ENCODE data around the gene NOS3. TPM values are rescaled to one million over a fixed set of nuclear protein-coding genes. Genes with fewer than 3 reads are reported as not detected.

Gene NOS3
- total RNA-seq, 1 experiment from 2014 or later, result 0.71 TPM

DNA sequence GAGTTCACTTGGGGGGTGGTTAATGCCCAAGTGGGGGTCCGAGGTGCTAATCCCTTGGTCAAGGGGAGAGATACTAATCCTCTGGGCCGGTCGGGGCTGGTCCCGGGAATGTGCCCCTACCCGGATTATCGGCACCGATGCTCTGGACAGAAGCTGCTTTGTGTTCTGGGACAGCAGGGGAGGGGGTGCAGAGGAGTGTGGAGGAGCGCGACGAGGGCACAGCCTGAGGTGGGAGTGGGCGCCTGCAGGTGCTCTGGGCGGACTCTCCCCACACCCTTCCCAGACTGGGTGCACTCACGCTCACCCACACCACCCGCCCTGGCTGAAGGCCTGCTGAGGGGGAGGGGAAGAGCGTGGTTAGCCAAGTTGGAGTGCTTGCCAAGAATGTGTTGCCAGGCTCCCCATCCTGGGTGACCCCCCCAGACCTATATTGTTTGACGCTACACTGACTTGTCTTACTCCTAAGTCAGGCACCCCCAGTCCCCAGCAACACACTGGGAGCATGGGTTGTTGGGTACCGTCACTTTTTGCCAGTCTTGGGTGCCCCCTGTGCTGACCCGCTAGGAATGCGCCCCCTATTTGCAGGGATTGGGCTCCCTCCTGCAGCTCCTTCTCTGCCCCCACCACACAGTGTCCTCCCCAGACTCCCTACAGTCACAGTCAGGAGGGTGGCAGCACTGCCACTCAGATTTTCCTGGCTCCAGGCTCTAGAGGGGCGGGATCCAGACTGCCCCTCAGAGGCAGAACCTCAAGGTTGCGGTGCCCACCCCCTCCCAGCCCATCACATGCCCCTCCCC, 69.8 kb downstream of the NOS3 start:
- no TSS peak for BruUV-seq (replicated peaks)
- H3K4me3 Mint-ChIP-seq (ENCODE audit: low read depth, unreplicated experiment), result peak overlapping the region; percentile 94
- CTCF ChIA-PET, result interaction anchor here (0.6 to 1.2 kb wide), 5 partner anchors 16 to 790 kb away, joined by 3 to 4 read pairs (median 3); partner anchors contain the start of gene AGAP3
- TF ChIP-seq, protein P1, sequence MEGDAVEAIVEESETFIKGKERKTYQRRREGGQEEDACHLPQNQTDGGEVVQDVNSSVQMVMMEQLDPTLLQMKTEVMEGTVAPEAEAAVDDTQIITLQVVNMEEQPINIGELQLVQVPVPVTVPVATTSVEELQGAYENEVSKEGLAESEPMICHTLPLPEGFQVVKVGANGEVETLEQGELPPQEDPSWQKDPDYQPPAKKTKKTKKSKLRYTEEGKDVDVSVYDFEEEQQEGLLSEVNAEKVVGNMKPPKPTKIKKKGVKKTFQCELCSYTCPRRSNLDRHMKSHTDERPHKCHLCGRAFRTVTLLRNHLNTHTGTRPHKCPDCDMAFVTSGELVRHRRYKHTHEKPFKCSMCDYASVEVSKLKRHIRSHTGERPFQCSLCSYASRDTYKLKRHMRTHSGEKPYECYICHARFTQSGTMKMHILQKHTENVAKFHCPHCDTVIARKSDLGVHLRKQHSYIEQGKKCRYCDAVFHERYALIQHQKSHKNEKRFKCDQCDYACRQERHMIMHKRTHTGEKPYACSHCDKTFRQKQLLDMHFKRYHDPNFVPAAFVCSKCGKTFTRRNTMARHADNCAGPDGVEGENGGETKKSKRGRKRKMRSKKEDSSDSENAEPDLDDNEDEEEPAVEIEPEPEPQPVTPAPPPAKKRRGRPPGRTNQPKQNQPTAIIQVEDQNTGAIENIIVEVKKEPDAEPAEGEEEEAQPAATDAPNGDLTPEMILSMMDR (IDR thresholded peaks at IDR 0.05; ENCODE audit: unreplicated experiment), result no peak
- DNase-seq, result peak; percentile 49
- no peaks in the 10 kb centered on the region for H3K9me3 Mint-ChIP-seq (ENCODE audit: low read depth, unreplicated experiment)
- no peak overlapping the region for H3K27ac Mint-ChIP-seq (ENCODE audit: unreplicated experiment)
- H3K36me3 Mint-ChIP-seq (ENCODE audit: insufficient read depth, unreplicated experiment), result peaks cover 81% of the 10 kb centered on the region
- no peaks in the 10 kb centered on the region for H3K27me3 Mint-ChIP-seq (ENCODE audit: unreplicated experiment)
- H3K4me1 Mint-ChIP-seq (ENCODE audit: low read depth, unreplicated experiment), result peaks cover 33% of the 10 kb centered on the region
- intact Hi-C loops (cut with micrococcal nuclease; ENCODE audit: unreplicated experiment), result no loop called here

DNA sequence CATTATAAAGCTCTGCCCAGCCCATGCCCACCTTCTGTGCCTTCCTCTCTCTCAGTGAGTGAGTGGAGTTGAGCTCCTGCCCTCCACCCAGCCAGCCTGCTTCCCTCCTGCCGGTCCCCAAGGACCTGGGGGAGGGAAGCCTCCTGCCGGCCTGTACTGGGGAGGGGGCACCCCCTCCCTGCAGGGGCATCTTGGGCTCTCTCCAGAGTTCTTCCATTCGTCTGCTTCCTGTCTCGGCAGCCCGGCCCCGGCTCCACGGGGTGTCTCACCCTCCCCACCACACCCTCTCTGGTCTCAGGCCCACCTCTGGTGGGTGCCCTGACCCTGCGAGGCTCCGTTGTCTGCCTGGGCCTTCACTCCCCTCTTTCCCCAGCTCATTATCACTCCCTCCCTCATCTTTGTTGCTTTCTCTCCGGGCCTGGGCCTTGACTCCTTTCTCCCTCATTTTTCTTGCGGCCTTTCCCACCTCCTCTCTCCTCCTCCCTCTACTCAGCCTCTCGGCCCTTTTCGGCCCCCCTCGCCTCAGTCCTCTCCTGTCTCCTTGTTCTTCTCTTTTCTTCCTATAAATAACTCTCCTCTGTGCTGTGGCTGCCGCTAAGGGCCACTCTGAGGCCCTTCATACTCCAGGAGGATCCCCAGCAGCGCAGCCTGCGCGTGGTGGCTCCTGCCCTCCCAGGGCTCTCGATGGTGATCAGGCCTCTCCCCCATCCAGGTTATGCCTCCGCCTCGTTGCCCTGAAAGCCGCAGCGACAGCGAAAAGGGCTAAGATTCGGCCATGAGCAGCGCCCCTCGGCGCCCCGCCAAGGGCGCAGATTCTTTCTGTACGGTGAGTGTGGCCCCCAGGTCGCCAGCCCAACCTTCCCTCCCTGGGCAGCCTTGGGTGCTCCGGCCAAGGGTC, 70.6 kb downstream of the NOS3 start:
- Mint-ChIP-seq H3K9me3 (ENCODE audit: low read depth, unreplicated experiment) (no peaks in the 10 kb centered on the region), H3K27ac (ENCODE audit: unreplicated experiment) (no peak overlapping the region), H3K36me3 (ENCODE audit: insufficient read depth, unreplicated experiment) (peaks cover 82% of the 10 kb centered on the region), H3K4me1 (ENCODE audit: low read depth, unreplicated experiment) (peaks cover 33% of the 10 kb centered on the region), H3K27me3 (ENCODE audit: unreplicated experiment) (no peaks in the 10 kb centered on the region), H3K4me3 (ENCODE audit: low read depth, unreplicated experiment) (peak overlapping the region; percentile 94)
- CTCF ChIA-PET, result interaction anchor here (0.6 to 1.7 kb wide), 3 partner anchors 33 to 789 kb away, joined by 3 to 5 read pairs (median 3); partner anchors contain the start of gene ABCB8
- intact Hi-C loops (cut with micrococcal nuclease; ENCODE audit: unreplicated experiment), result no loop called here
- TF ChIP-seq, protein P1 (IDR thresholded peaks at IDR 0.05; ENCODE audit: unreplicated experiment), result no peak
- DNase-seq, result no peak
- BruUV-seq (replicated peaks), result no TSS peak

DNA sequence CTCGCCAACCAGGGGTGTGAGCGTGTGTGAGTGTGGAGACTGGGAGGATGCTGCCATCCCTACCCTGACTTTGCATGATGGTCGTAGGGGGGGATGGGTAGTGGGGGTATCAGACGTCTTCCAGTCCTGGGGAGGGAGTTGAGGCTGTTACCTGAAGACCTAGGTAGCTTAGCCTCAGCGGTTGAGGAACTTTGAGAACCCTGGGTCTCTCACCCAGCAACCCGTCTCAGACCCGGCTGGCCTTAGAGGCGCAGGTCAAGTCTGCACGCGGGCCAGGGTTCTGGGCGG, 71.2 kb downstream of the NOS3 start:
- TF ChIP-seq, protein P1 (IDR thresholded peaks at IDR 0.05; ENCODE audit: unreplicated experiment), result no peak
- BruUV-seq (replicated peaks), result no TSS peak
- Mint-ChIP-seq H3K4me3 (ENCODE audit: low read depth, unreplicated experiment) (peak overlapping the region; percentile 94), H3K27me3 (ENCODE audit: unreplicated experiment) (no peaks in the 10 kb centered on the region), H3K27ac (ENCODE audit: unreplicated experiment) (no peak overlapping the region), H3K9me3 (ENCODE audit: low read depth, unreplicated experiment) (no peaks in the 10 kb centered on the region), H3K36me3 (ENCODE audit: insufficient read depth, unreplicated experiment) (peaks cover 82% of the 10 kb centered on the region), H3K4me1 (ENCODE audit: low read depth, unreplicated experiment) (peaks cover 29% of the 10 kb centered on the region)
- intact Hi-C loops (cut with micrococcal nuclease; ENCODE audit: unreplicated experiment), result no loop called here
- DNase-seq, result no peak
- CTCF ChIA-PET, result interaction anchor here (1.7 kb wide), 1 partner anchor 34 kb away, joined by 5 read pairs; the partner anchor contains the start of gene ABCB8

DNA sequence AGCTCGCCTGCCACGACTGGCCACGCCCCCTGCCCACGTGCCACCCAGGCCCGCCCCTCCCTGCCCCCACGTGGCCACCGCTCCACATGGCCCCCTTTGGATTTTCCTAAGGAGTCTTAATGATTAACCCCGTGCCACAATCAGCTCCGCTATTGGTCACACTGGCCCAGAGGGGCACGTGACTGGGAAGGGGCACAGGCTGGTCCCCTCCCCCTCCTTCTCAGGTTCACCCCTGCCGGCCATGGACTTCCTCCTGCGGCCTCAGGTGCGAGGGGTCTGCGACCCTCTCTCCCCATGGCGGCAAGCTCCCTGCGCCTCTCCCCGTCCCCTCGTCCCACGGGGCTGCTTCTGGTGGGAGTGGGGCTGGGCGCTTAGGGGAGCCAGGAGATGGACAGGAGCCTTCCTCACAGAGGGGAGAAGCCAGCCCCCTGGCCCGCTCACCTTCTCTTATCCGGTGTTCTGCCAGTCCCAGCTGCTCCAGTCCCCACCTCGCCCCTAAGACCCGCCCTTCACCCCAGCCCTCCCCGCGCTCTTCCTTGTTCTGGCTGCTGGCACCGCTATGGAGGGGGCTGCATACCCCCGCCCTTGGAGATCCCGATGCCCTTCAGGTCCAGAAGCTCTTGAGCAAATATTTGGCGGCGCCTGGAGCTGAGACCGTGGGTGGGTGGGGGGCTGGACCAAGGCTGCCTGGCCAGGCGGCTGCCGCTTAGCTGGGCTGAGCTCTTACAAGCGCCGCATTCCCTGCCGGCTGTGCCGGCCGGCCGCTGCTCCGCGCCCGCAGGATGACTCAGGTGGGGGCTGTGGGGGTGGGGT, 71.8 kb downstream of the NOS3 start:
- intact Hi-C loops (cut with micrococcal nuclease; ENCODE audit: unreplicated experiment), result no loop called here
- peak overlapping the region; percentile 94 for H3K4me3 Mint-ChIP-seq (ENCODE audit: low read depth, unreplicated experiment)
- no TSS peak for BruUV-seq (replicated peaks)

More for the DNA sequence above, 71.8 kb downstream of the NOS3 start:
- TF ChIP-seq, protein P1 (IDR thresholded peaks at IDR 0.05; ENCODE audit: unreplicated experiment), result no peak
- H3K4me1 Mint-ChIP-seq (ENCODE audit: low read depth, unreplicated experiment), result peaks cover 24% of the 10 kb centered on the region
- CTCF ChIA-PET, result interaction anchor here (0.6 to 1.7 kb wide), 3 partner anchors 11 to 164 kb away, joined by 4 to 6 read pairs (median 5); partner anchors contain the start of genes ABCB8 and ABCF2
- no peak overlapping the region for H3K27ac Mint-ChIP-seq (ENCODE audit: unreplicated experiment)
- H3K27me3 Mint-ChIP-seq (ENCODE audit: unreplicated experiment), result no peaks in the 10 kb centered on the region
- no peaks in the 10 kb centered on the region for H3K9me3 Mint-ChIP-seq (ENCODE audit: low read depth, unreplicated experiment)
- peak; percentile 74 for DNase-seq
- H3K36me3 Mint-ChIP-seq (ENCODE audit: insufficient read depth, unreplicated experiment), result peaks cover 82% of the 10 kb centered on the region

Measured in Calu3 (cell line).